SH-SY5Y (cell line): Measurements from ENCODE around the gene EHD3.

Experiments used
- GATA2 ChIP-seq: IDR thresholded peaks from 2 replicates; pipeline ENCODE4 v1.6.1; 2011; ENCODE audit warnings: mild to moderate bottlenecking, low read depth, low read length
- GATA3 ChIP-seq: IDR thresholded peaks from 2 replicates; pipeline ENCODE4 v1.6.1; 2011; ENCODE audit warnings: low read depth, mild to moderate bottlenecking, low read length, moderate library complexity

DNA sequence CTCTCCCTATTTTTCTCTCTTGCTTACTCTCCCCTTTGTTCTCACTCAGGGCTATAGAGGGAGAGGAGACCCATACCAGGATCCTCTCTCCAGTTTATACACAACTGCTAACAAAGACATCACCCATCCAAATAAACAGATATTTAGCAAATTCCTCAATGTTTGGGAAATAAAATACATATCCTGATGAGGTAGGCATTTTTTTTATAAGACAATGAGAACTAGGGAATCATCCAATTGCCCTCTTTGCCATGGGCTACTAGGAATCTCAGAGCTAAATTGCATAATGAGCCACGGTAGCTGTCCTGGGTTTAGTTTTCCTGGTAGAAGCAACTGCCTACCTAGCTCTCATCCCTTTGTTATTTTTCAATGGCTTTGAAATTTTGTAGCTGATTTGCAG is 43.8 kb upstream of the EHD3 start:
- no peak for TF ChIP-seq GATA2
- no peak for TF ChIP-seq GATA3
